HCT116 (cell line): ENCODE measurements around the gene NTN4. TPM values are rescaled to one million over a fixed set of nuclear protein-coding genes. Genes with fewer than 3 reads are reported as not detected.

Experiments
- ATAC-seq: fragments of 200-7000 bp; cut with Tn5 transposase; 2 replicates; pipeline ENCODE4 v1.9.1; 2020; ENCODE audit warnings: mild to moderate bottlenecking, moderate library complexity
- BruUV-seq: library from RNA; stranded (reverse); fragments of 400-500 nt; replicated peaks from 2 replicates; lab custom pipeline; 2021; lab: Mats Ljungman, UMichigan
- CTCF ChIA-PET: fragments of 300-600 bp; sonication (Branson Sonifier 250); formaldehyde crosslinking; loops from one replicate; lab custom pipeline; 2021; ENCODE audit warnings: antibody characterized with exemption; lab: Charles Lee
- POLR2A ChIA-PET: fragments of 300-600, 350-600 bp; sonication (Branson Sonifier 250); formaldehyde crosslinking; loops from one replicate; lab custom pipeline; 2021; ENCODE audit warnings: antibody characterized with exemption; lab: Charles Lee
- RAD21 ChIA-PET, 2 experiments: fragments of 300-600 bp; sonication (Branson Sonifier 250); formaldehyde crosslinking; loops; one replicate each; lab custom pipeline; 2023; ENCODE audit warnings: low total read pairs in 2 of 2; ENCODE audit not compliant: uncharacterized antibody in 2 of 2, unreplicated experiment in 2 of 2, low non-redundant PET in 1 of 2; lab: Charles Lee
- DNase-seq: peaks from one replicate; pipeline ENCODE4 v3.0.0-alpha.2; 2010; ENCODE audit warnings: low read depth, low spot score
- H2AFZ ChIP-seq: fragments of 200-600 bp; shearing (Covaris generic), sonication (generic); 2 replicates; pipeline ENCODE4 v1.6.1; 2017; ENCODE audit warnings: low read depth, mixed run types, mixed read lengths, antibody characterized with exemption, low read length; ENCODE audit not compliant: poor library complexity, severe bottlenecking
- H3K27ac ChIP-seq: 2 replicates; pipeline ENCODE4 v1.5.1; 2012; ENCODE audit warnings: low read depth, low read length
- H3K27me3 ChIP-seq: fragments of 200-600 bp; sonication (generic); 2 replicates; pipeline ENCODE4 v1.6.1; 2016; ENCODE audit warnings: mixed run types, low read length, mixed read lengths; ENCODE audit not compliant: insufficient read depth
- H3K36me3 ChIP-seq, 2 experiments: fragments of 200-500 bp in 1 of 2; fragments of 200-600 bp in 1 of 2; sonication (Bioruptor generic) in 1 of 2; sonication (generic) in 1 of 2; 2 replicates each; pipeline versions ENCODE4 v1.5.1 to v1.6.1; 2014 to 2016; ENCODE audit warnings: low read length in 2 of 2, inconsistent platforms in 1 of 2, mixed read lengths in 1 of 2, mixed run types in 1 of 2; ENCODE audit not compliant: insufficient read depth in 2 of 2, control insufficient read depth in 1 of 2
- H3K4me1 ChIP-seq, 2 experiments: fragments of 200-600 bp in 1 of 2; sonication (generic) in 1 of 2; 2 replicates each; pipeline versions ENCODE4 v1.5.1 to v1.6.1; 2012 to 2017; ENCODE audit warnings: low read length in 2 of 2, inconsistent platforms in 1 of 2, mild to moderate bottlenecking in 1 of 2, mixed read lengths in 1 of 2, mixed run types in 1 of 2, moderate library complexity in 1 of 2; ENCODE audit not compliant: insufficient read depth in 2 of 2, control insufficient read depth in 1 of 2
- H3K4me2 ChIP-seq: fragments of 200-600 bp; sonication (generic); 2 replicates; pipeline ENCODE4 v1.6.1; 2017; ENCODE audit warnings: mixed run types, low read length, mixed read lengths
- H3K4me3 ChIP-seq, 2 experiments: fragments of 200-600 bp in 1 of 2; sonication (generic) in 1 of 2; replicated peaks in 1 of 2; 2 replicates each; pipeline ENCODE4 v1.5.1; 2011 to 2016; ENCODE audit warnings: low read length in 2 of 2, control low read depth in 1 of 2, low read depth in 1 of 2, mild to moderate bottlenecking in 1 of 2, mixed read lengths in 1 of 2, mixed run types in 1 of 2
- H3K79me2 ChIP-seq: fragments of 200-600 bp; sonication (generic); 2 replicates; pipeline ENCODE4 v1.6.1; 2017; ENCODE audit warnings: mild to moderate bottlenecking, mixed run types, low read length, moderate library complexity, mixed read lengths; ENCODE audit not compliant: insufficient read depth
- H3K9ac ChIP-seq: fragments of 200-600 bp; sonication (generic); 2 replicates; pipeline ENCODE4 v1.6.1; 2016; ENCODE audit warnings: low read length, mixed read lengths
- H3K9me2 ChIP-seq: fragments of 200-600 bp; sonication (generic), shearing (Covaris generic); 2 replicates; pipeline ENCODE4 v1.6.1; 2017; ENCODE audit warnings: mixed run types, mild to moderate bottlenecking, moderate library complexity; ENCODE audit not compliant: insufficient read depth
- H3K9me3 ChIP-seq, 2 experiments: fragments of 200-500 bp in 1 of 2; fragments of 200-600 bp in 1 of 2; sonication (Bioruptor generic) in 1 of 2; sonication (generic) in 1 of 2; 2 replicates each; pipeline ENCODE4 v1.6.1; 2014 to 2017; ENCODE audit warnings: low read length in 2 of 2, mixed read lengths in 2 of 2, inconsistent platforms in 1 of 2, low read depth in 1 of 2, mild to moderate bottlenecking in 1 of 2, mixed run types in 1 of 2, moderate library complexity in 1 of 2; ENCODE audit not compliant: control insufficient read depth in 1 of 2, insufficient read depth in 1 of 2
- H4K20me1 ChIP-seq: fragments of 200-600 bp; sonication (generic), shearing (Covaris generic); 2 replicates; pipeline ENCODE4 v1.6.1; 2017; ENCODE audit warnings: mixed run types, mild to moderate bottlenecking, moderate library complexity; ENCODE audit not compliant: insufficient read depth
- ELF1 ChIP-seq: IDR thresholded peaks from 2 replicates; pipeline ENCODE4 v1.6.1; 2012; ENCODE audit warnings: low read depth, borderline replicate concordance
- EZH2 ChIP-seq: fragments of 200-600 bp; sonication (generic); IDR thresholded peaks from 2 replicates; pipeline ENCODE4 v1.6.1; 2017; ENCODE audit warnings: antibody characterized with exemption, mixed run types
- EZH2phosphoT487 ChIP-seq: fragments of 200-600 bp; IDR thresholded peaks from 2 replicates; pipeline ENCODE4 v1.6.1; 2018; ENCODE audit warnings: antibody characterized with exemption, borderline replicate concordance
- FOSL1 ChIP-seq: IDR thresholded peaks from 2 replicates; pipeline ENCODE4 v1.6.1; 2012; ENCODE audit warnings: low read depth
- POLR2AphosphoS5 ChIP-seq: IDR thresholded peaks from 2 replicates; pipeline ENCODE4 v1.6.1; 2011; ENCODE audit warnings: mild to moderate bottlenecking, low read depth, low read length, moderate library complexity
- RAD21 ChIP-seq: IDR thresholded peaks from 2 replicates; pipeline ENCODE4 v1.6.1; 2012; ENCODE audit warnings: low read depth, mild to moderate bottlenecking
- SP1 ChIP-seq: IDR thresholded peaks from 2 replicates; pipeline ENCODE4 v1.6.1; 2012; ENCODE audit warnings: low read depth
- SRF ChIP-seq: IDR thresholded peaks from 2 replicates; pipeline ENCODE4 v1.6.1; 2012; ENCODE audit warnings: low read depth
- TCF7L2 ChIP-seq: IDR thresholded peaks from 2 replicates; pipeline ENCODE4 v1.7.0; 2011; ENCODE audit warnings: borderline replicate concordance, inconsistent platforms; ENCODE audit not compliant: insufficient read depth, insufficient read length; ENCODE audit errors: extremely low read depth
- YY1 ChIP-seq: IDR thresholded peaks from 2 replicates; pipeline ENCODE4 v1.6.1; 2011; ENCODE audit warnings: low read length, low read depth, moderate library complexity, mild to moderate bottlenecking; ENCODE audit not compliant: insufficient replicate concordance; ENCODE audit errors: extremely low read depth
- ZFX ChIP-seq: fragments of 450-650 bp; IDR thresholded peaks from 2 replicates; pipeline ENCODE4 v1.6.1; 2017
- ZNF274 ChIP-seq: fragments of 200-500 bp; sonication (Bioruptor generic); IDR thresholded peaks from 2 replicates; pipeline ENCODE4 v1.6.1; 2014; ENCODE audit warnings: mild to moderate bottlenecking, low read depth, low read length, inconsistent platforms
- intact Hi-C: fragments of 100-400 bp; cut with micrococcal nuclease; formaldehyde crosslinking; loops from 2 replicates; pipeline ENCODE4 v1.10.0; 2022
- total RNA-seq: library from RNA; stranded (reverse); gene quantifications from one replicate; pipeline ENCODE4 v1.2.1, GENCODE V29; 2021; ENCODE audit not compliant: unreplicated experiment
- TF ChIP-seq, protein P1 (sequence below): IDR thresholded peaks from 2 replicates; pipeline ENCODE4 v1.6.1; 2012
- TF ChIP-seq, protein P2 (sequence below): IDR thresholded peaks from 2 replicates; pipeline ENCODE4 v1.6.1; 2012

Gene NTN4
- total RNA-seq, 1 experiment from 2014 or later, result 4.3 TPM

DNA sequence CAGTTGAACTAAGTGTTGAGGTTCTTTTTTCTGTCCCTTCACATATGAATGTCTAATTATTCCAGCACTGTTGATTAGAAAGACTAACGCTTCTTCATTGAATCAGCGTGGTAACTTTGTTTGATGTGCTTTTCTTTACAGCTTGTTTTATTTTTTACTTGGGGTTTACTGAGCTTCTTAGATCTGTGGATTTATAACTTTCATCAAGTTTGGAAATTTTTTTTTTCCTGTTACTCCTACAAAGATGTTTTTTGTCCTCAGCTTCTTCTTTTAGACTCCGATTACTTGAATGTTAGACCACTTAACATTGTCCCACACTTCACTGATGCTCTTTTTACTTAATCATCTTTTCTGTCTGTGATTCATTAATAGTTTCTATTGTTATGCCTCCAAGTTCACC is 31.5 kb downstream of the NTN4 start:
- Histone ChIP-seq H3K9me2 (no peaks in the 10 kb centered on the region), H2AFZ (no peak overlapping the region), H3K9me3 (no peaks in the 10 kb centered on the region), H3K4me3 (no peak overlapping the region), H3K36me3 (no peaks in the 10 kb centered on the region), H3K4me1 (peaks cover 4 to 17% of the 10 kb centered on the region in 2 experiments), H3K9ac (no peak overlapping the region), H3K27me3 (no peaks in the 10 kb centered on the region), H3K4me2 (no peak overlapping the region), H4K20me1 (no peaks in the 10 kb centered on the region), H3K79me2 (no peaks in the 10 kb centered on the region), H3K27ac (no peak overlapping the region)
- ATAC-seq (no peak), DNase-seq (no peak)
- CTCF ChIA-PET, result no interaction called here
- POLR2A ChIA-PET, result no interaction called here
- intact Hi-C loops, result no loop called here
- RAD21 ChIA-PET, result no interaction called here
- no TSS peak for BruUV-seq
- TF ChIP-seq ZNF274 (no peak), EZH2 (no peak), POLR2AphosphoS5 (no peak), YY1 (no peak), ZFX (no peak), EZH2phosphoT487 (no peak), ELF1 (no peak), FOSL1 (no peak), TCF7L2 (no peak), SP1 (no peak), SRF (no peak), RAD21 (no peak)
- TF ChIP-seq, protein P1, sequence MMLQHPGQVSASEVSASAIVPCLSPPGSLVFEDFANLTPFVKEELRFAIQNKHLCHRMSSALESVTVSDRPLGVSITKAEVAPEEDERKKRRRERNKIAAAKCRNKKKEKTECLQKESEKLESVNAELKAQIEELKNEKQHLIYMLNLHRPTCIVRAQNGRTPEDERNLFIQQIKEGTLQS, result no peak
- TF ChIP-seq, protein P2, sequence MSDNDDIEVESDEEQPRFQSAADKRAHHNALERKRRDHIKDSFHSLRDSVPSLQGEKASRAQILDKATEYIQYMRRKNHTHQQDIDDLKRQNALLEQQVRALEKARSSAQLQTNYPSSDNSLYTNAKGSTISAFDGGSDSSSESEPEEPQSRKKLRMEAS, result no peak
